GM12801 (cell line): ENCODE data around the gene MAPRE2.

Experiments
- CTCF ChIP-seq: IDR thresholded peaks from one replicate; pipeline ENCODE4 v1.5.1; 2011; ENCODE audit warnings: control low read depth; ENCODE audit not compliant: insufficient read length; ENCODE audit errors: extremely low read depth

The MAPRE2 gene

GRCh38 chr18:35032113-35032512, 9.1 kb upstream of the MAPRE2 start:
- TF ChIP-seq CTCF: no peak

GRCh38 chr18:35038029-35038428, 3.2 kb upstream of the MAPRE2 start:
- TF ChIP-seq CTCF: no peak

DNA sequence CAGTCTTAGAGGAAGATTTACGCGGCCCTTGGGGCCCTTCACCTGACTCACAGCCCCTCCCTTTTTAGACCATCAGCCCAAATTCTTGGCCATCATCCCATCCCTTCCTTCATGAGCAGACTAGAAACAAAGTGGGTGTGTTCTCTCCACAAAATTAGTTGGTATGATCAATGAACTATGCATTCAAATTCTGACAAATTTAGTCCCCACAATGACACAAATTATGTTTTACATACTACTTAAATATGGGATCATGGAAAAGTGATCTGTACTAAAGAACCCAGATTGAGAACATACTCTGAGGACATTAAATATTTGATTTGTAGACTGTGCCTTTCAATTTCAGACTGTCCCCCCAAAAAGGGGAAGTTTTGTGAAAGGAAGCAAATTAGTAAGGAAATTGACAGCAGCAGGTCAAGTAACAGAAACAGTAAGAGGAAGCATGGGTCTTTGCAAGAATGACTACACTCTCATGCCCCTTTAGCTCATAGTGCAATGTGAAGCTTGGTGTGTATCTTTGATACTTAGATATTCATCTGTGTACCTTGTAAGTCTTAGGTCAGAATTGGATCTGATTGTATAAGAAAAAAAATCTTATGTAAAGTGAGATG, 2.2 kb upstream of the MAPRE2 start:
- no peak for TF ChIP-seq CTCF

- no peak for TF ChIP-seq CTCF
Measured at GRCh38 chr18:35040638-35040987, 600 bp upstream of the MAPRE2 start.

- TF ChIP-seq CTCF: no peak
Measured at GRCh38 chr18:35041815-35042387, 688 bp downstream of the MAPRE2 start.

DNA sequence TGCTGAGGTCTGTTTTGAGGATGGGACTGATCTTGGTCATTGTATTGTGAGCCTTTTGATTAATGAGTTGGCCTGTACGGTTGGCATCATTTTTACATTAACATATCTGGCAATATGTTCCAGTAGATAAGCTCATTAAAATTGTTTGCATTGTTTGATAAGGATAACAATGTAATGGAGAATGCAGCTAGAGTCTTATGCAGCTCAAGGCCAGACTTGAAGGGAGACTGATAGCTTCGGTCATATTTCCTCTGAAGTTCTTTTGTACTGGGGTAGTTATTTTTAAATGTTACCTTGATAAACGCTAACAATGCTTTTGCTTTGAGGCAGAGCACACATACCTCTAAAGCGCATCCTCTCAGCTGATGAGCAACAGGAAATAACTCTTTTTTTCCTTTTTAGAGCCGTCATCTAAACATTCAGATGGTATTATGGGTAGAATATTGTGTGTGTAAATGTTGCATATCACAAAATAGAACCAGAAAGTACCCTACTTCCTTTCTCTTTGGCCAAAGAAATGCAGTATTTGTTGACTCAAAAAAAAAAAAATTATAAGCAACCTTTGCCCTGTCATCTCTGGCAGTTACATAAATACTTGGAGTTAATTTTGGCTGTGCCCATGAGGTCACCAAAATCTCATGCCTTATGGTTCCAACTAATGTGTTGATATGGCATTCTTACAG, 1.3 kb downstream of the MAPRE2 start:
- no peak for TF ChIP-seq CTCF

DNA sequence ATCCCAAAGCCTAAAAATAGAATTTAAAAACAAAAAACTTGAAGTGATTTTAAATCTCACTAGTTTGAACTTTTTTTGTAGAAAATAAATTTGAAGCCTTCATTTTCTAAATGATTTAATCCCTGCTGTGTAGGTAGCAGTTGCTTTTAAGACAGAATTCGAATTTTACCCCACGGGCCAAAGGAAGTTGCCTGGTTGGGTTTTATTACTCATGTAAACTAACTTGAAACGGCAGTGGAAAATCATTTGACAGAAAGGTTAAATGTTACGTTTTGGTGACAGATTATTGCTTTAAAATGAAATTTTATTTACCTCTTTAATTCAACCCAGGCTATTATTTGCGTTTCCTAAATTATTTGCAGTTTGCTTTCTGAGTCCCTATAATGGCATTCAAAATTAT, 2.0 kb downstream of the MAPRE2 start:
- no peak for TF ChIP-seq CTCF
